ENCODE measurements around the gene POLDIP2. TPM values are rescaled to one million over a fixed set of nuclear protein-coding genes. Genes with fewer than 3 reads are reported as not detected.
A peak's percentile ranks its signal among the peaks of the same experiment; 100 is the strongest.

POLDIP2 gene
- total RNA-seq, 1 experiment from 2014 or later: 200 TPM

DNA sequence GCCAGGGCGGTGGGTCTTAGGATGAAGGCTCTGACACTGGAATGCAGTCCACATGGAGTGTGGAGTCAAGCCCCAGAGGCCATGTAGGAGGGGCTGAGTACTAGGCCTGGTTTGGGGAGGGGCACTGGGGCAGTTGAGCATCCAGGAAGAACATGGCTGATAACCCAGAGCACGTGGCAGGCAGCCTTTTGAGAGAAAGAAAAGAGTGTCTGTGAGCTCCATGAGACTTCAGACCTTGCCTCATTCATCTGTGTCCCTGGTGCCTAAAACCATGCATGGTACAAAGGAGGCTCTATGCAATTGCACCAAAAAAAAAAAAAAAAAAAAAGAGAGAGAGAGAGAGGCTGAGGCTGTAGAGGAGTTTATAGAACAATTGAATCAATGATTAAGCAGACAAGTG, 34.1 kb upstream of the POLDIP2 start:
- in situ Hi-C loops (cut with HindIII; ENCODE audit: low sequenced_read_pairs): no loop called here
- DNase-seq (ENCODE audit: low spot score): no peak

GRCh38 chr17:28390984-28391383, 33.7 kb upstream of the POLDIP2 start:
- no peak for DNase-seq (ENCODE audit: low spot score)
- in situ Hi-C loops (cut with HindIII; ENCODE audit: low sequenced_read_pairs): no loop called here

- in situ Hi-C loops (cut with HindIII; ENCODE audit: low sequenced_read_pairs): no loop called here
Measured at GRCh38 chr17:28390563-28390962, 33.2 kb upstream of the POLDIP2 start.

GRCh38 chr17:28390141-28390540, 32.8 kb upstream of the POLDIP2 start:
- no peak for DNase-seq (ENCODE audit: low spot score)
- in situ Hi-C loops (cut with HindIII; ENCODE audit: low sequenced_read_pairs): no loop called here

More at GRCh38 chr17:28390563-28390962, 33.2 kb upstream of the POLDIP2 start:
- DNase-seq (ENCODE audit: low spot score): no peak

DNA sequence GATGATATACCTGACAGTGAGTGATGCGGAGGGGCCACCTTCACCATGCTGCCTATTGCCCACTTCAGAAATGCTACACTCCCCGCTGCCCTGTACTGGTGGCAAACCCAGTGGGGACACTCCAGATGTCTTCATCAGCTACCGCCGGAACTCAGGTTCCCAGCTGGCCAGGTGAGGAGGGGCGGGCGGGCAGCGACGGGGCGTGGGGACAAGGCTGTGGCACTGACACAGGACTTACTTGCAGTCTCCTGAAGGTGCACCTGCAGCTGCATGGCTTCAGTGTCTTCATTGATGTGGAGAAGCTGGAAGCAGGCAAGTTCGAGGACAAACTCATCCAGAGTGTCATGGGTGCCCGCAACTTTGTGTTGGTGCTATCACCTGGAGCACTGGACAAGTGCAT, 30.8 kb upstream of the POLDIP2 start:
- in situ Hi-C loops (cut with HindIII; ENCODE audit: low sequenced_read_pairs): no loop called here

GRCh38 chr17:28386391-28386790, 29.1 kb upstream of the POLDIP2 start:
- no peak for DNase-seq (ENCODE audit: low spot score)
- in situ Hi-C loops (cut with HindIII; ENCODE audit: low sequenced_read_pairs): no loop called here

More for the DNA sequence above, 30.8 kb upstream of the POLDIP2 start:
- no peak for DNase-seq (ENCODE audit: low spot score)

DNA sequence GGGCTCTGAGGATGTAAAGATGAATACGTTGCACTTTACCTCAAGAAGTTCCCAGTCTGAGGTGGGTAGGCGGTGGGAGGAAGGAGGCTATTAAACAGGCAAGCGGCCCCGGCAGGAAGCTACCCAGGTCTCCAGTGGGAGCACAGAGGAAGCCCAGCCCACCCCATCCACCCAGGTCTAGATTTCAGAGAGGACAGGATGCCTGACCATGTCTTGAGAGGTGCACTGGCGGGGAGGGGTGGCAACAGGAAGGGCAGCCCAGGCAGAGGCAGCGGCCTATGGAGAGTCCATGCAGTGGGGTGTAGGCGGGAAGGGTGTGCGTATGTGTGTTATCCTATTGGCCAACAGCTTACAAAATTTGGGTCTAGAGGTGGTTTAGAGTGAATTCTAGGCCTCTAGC, 28.1 kb upstream of the POLDIP2 start:
- in situ Hi-C loops (cut with HindIII; ENCODE audit: low sequenced_read_pairs): no loop called here
- DNase-seq (ENCODE audit: low spot score): no peak

- in situ Hi-C loops (cut with HindIII; ENCODE audit: low sequenced_read_pairs): no loop called here
- DNase-seq (ENCODE audit: low spot score): no peak
Measured at GRCh38 chr17:28385037-28385400, 27.7 kb upstream of the POLDIP2 start.

DNA sequence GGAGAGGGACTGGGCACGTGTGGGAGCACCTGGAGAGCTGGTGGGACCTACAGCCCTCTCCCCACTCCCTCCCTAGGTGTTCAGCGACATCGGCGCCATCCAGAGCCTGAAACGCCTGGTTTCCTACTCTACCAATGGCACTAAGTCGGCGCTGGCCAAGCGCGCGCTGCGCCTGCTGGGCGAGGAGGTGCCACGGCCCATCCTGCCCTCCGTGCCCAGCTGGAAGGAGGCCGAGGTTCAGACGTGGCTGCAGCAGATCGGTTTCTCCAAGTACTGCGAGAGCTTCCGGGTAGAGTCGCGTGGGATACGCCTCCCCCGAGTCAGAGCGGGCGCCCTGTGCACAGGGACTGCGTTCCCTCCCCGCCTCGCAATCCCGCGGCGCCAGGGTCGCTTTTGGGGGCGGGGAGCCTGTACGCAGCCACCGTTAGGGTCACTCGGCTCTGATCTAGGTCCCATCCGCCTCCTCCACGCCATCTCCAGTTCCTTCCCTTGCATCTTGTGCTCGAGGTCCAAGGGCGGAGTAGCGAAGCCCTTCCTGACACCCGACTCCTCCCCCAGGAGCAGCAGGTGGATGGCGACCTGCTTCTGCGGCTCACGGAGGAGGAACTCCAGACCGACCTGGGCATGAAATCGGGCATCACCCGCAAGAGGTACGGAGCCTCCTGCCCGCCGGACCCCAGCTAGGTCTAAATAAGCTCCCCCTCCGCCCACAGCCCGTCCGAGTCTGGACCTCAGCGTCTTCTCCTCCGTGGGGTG, 27.1 kb upstream of the POLDIP2 start:
- no peak for DNase-seq (ENCODE audit: low spot score)
- in situ Hi-C loops (cut with HindIII; ENCODE audit: low sequenced_read_pairs): no loop called here

DNA sequence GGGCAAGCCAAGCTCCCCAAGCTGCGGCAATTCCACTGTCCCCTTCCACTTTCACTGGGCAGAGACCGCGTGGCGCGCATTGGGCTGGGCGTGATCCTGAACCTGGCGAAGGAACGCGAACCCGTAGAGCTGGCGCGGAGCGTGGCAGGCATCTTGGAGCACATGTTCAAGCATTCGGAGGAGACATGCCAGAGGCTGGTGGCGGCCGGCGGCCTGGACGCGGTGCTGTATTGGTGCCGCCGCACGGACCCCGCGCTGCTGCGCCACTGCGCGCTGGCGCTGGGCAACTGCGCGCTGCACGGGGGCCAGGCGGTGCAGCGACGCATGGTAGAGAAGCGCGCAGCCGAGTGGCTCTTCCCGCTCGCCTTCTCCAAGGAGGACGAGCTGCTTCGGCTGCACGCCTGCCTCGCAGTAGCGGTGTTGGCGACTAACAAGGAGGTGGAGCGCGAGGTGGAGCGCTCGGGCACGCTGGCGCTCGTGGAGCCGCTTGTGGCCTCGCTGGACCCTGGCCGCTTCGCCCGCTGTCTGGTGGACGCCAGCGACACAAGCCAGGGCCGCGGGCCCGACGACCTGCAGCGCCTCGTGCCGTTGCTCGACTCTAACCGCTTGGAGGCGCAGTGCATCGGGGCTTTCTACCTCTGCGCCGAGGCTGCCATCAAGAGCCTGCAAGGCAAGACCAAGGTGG, 24.0 kb upstream of the POLDIP2 start:
- in situ Hi-C loops (cut with HindIII; ENCODE audit: low sequenced_read_pairs): no loop called here

GRCh38 chr17:28379814-28380801, 22.8 kb upstream of the POLDIP2 start:
- no peak for DNase-seq (ENCODE audit: low spot score)
- in situ Hi-C loops (cut with HindIII; ENCODE audit: low sequenced_read_pairs): no loop called here

More for the DNA sequence above, 24.0 kb upstream of the POLDIP2 start:
- peak; percentile 61 for DNase-seq (ENCODE audit: low spot score)

GRCh38 chr17:28372945-28373274, 15.6 kb upstream of the POLDIP2 start:
- DNase-seq (ENCODE audit: low spot score): no peak

GRCh38 chr17:28372203-28372944, 15.0 kb upstream of the POLDIP2 start:
- DNase-seq (ENCODE audit: low spot score): peak; percentile 54
- in situ Hi-C loops (cut with HindIII; ENCODE audit: low sequenced_read_pairs): no loop called here

More at GRCh38 chr17:28372945-28373274, 15.6 kb upstream of the POLDIP2 start:
- in situ Hi-C loops (cut with HindIII; ENCODE audit: low sequenced_read_pairs): no loop called here

- in situ Hi-C loops (cut with HindIII; ENCODE audit: low sequenced_read_pairs): no loop called here
- DNase-seq (ENCODE audit: low spot score): peak; percentile 90
Measured at GRCh38 chr17:28371245-28372202, 14.2 kb upstream of the POLDIP2 start, which contains the start of gene SARM1. SARM1 (plus strand) TSS chr17:28371694; CDS start chr17:28372033, 339 bp downstream.

DNA sequence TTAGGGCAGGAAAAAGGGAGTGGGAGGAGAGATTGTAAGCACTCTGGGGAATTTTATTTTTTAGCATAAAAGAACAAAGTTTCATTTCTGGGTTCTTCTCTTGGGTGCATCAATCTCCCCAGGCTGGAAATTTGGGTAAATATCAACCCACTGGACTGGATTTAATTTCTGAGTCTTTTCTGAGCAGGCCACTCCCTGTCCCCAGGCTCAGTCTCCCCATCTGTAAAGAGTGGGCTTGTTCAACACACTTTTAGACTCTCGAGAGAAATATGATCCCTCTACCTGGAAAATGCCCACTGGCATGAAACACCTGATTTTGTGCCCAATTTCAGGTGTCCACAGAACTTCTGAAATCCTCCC, 13.4 kb upstream of the POLDIP2 start:
- no peak for DNase-seq (ENCODE audit: low spot score)
- in situ Hi-C loops (cut with HindIII; ENCODE audit: low sequenced_read_pairs): no loop called here

- in situ Hi-C loops (cut with HindIII; ENCODE audit: low sequenced_read_pairs): no loop called here
- DNase-seq (ENCODE audit: low spot score): peak; percentile 25
Measured at GRCh38 chr17:28370035-28370743, 12.9 kb upstream of the POLDIP2 start, which contains the start of gene VTN. VTN (minus strand) TSS chr17:28370307; CDS start chr17:28370203, 104 bp downstream.

DNA sequence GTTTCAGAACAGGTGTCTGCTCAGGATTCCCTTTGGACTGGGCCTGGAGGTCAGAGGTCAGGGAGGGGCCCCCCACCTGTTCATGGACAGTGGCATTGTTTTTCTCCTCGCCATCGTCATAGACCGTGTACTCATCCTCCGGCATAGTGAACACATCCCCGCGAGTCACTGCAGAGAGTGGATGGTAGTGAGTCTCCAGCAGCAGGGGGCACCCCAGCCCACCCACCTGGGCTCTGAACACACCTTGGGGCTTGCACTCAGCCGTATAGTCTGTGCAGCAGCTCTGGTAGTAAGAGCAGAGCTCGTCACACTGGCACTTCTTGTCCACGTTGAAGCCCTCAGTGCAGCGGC, 12.3 kb upstream of the POLDIP2 start:
- no peak for DNase-seq (ENCODE audit: low spot score)
- in situ Hi-C loops (cut with HindIII; ENCODE audit: low sequenced_read_pairs): no loop called here
